Limb (tissue), 2 donors: Measurements from ENCODE around the gene POTEJ.
"Not testable (repeated sequence)": the region's sequence is repeated elsewhere in the genome, so short reads cannot be mapped to it uniquely, and the experiment has no call there.

Source experiments
- DNase-seq, 2 donors: peaks; one replicate each; pipeline ENCODE4 v3.0.0-alpha.2; 2016; ENCODE audit errors: extremely low spot score in 2 of 2

The POTEJ gene

DNA sequence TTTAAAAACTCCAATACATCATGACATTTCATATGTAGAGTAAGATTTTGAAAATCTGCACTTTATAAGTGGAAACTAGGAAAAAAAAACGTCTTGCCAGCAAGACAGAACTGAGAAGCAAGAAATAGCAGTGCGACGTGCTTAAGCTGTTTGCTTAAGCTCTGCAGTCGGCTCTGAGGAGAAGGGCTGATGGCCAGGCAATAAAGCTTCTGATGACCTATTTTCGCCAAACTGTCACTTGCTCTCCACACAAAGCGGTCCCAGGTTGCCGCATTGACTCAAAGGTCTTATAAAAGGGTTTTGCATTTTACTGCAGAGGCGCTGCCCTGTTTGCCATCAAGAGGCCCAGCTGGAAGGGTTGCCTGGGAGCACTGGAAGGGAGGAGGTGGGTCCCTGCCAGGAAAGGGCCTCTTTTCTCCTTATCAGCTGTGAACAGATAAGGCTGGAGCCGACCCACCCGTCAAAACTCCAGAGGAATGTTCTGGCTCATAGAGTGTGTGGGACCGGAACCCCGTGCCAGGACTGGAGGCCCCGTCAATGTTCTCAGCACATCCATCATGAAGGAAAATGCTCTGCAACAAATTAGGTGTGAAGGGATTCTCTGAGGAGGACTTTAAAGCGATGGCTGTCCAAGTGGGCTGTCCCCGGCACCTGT lies 9.5 kb upstream of the POTEJ start:
- not testable (repeated sequence) for DNase-seq

GRCh38 chr2:130608276-130609001 lies 2.8 kb upstream of the POTEJ start:
- peak in 1 of 2 donors; percentile 0 for DNase-seq

- not testable (repeated sequence) for DNase-seq
These were observed 2.0 kb upstream of the POTEJ start for GRCh38 chr2:130609002-130609920.

DNA sequence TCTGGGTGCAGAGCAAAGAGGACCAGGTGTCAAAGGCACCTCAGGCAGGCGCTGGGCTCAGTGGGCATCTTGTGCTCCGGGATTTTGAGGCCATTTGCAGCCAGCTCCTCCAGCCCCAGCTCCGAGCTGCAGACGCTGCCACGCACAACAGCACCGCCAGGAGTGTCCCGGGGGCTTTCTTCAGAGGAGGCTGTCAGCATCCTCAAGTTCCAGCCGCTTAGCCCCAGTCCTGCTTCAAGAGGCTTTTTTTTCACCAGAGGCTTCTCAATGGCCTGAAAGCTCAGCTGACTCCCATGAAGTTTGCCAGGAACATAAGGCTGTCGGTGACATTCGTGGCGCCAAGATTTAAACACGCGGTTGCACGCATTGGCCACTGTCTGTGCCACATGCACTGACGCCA lies 754 bp upstream of the POTEJ start:
- DNase-seq: peak in 1 of 2 donors; percentile 10

GRCh38 chr2:130628784-130629475 lies 17.7 kb downstream of the POTEJ start:
- DNase-seq: not testable (repeated sequence)

- DNase-seq: not testable (repeated sequence)
These were observed 27.7 kb downstream of the POTEJ start for GRCh38 chr2:130638973-130639372.

DNA sequence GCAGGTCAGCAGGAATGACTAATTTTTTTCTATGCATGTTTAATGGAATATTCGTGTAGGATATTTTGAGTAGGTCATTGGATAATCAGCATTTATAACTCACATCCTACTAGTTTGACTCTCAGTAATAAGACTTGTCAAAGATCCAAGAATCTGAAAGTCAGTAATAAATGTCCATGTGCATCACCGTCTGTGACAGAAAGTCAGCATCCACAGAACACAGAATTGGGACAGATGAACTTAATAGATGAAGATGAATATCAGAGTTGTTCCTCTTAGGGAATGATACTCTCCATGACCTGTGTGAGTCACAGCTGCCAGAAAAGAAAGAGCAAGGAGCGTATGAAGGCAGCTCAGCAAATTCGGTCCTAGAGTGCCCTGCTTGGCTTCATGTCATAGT lies 30.4 kb downstream of the POTEJ start:
- not testable (repeated sequence) for DNase-seq

- DNase-seq: not testable (repeated sequence)
These were observed 38.0 kb downstream of the POTEJ start for GRCh38 chr2:130649285-130649684.

DNA sequence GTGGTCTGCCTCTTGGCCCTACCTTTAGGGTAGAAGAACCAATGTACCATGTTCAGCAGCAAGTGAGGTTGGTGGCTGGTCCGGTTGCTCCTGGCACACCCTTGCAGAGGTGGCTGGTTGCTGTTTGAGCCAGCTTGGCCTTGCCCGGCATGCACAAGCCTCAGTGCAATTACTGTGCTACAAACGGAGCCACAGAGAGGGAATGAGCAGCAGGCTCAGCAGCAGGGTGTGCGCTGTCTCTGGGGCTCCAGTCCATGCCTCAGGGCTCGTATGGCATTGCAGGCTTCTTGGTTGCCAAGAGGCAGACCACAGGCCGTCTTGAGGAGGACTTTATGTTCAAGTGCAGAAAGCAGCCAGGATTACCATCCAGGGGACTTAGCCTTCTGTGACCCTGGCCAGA lies 53.3 kb downstream of the POTEJ start:
- not testable (repeated sequence) for DNase-seq

DNA sequence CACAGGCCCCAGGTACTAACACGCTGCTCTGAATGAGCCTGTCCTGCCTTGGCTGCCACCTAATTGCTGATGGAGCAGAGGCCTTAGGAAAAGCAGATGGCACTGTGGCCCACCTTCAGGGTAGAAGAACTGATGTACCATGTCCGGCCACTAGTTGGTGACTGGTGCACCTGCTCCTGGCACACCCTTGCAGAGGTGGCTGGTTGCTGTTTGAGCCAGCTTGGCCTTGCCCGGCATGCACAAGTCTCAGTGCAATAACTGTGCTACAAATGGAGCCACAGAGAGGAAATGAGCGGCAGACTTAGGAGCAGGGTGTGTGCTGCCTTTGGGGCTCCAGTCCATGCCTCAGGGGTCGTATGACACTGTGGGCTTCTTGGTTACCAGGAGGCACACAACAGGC lies 54.4 kb downstream of the POTEJ start:
- not testable (repeated sequence) for DNase-seq

GRCh38 chr2:130667516-130667915 lies 56.3 kb downstream of the POTEJ start:
- DNase-seq: not testable (repeated sequence)

- peak in 1 of 2 donors; percentile 7 for DNase-seq
These were observed 58.9 kb downstream of the POTEJ start for GRCh38 chr2:130670026-130670745.

- not testable (repeated sequence) for DNase-seq
These were observed 81.0 kb downstream of the POTEJ start for GRCh38 chr2:130692041-130692770.

- DNase-seq: peak in 1 of 2 donors; percentile 54
These were observed 82.2 kb downstream of the POTEJ start for GRCh38 chr2:130693474-130693873.

DNA sequence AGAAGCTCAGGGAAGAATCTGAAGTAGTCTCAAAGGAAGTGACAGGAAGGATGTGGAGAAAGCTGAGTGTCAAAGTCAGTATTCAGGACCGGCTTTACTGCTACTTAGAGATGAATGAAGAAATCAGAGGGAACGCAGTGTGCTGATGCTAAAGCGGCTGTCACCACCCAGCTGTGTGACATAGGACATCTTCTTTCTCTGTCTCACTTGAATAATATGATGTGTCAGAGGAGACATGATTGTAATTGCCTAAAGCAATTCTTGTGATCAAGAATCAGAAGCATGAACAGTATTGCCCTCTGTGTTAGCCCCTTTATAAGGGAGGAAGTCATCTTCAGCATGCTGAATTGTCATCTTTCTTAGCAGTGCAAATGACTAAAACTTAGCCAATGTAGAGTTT lies 92.0 kb downstream of the POTEJ start:
- DNase-seq: not testable (repeated sequence)
